Ascending aorta (tissue), 2 donors: ENCODE measurements around the gene UTP15. TPM values are rescaled to one million over a fixed set of nuclear protein-coding genes. Genes with fewer than 3 reads are reported as not detected.
A peak's percentile ranks its signal among the peaks of the same experiment; 100 is the strongest.

Experiments used
- DNase-seq, 2 donors: peaks; one replicate each; pipeline ENCODE4 v3.0.0-alpha.2; 2019; ENCODE audit warnings: low spot score in 2 of 2
- H3K27ac ChIP-seq, 2 donors: fragments of 200-600 bp; sonication (generic); one replicate each; pipeline ENCODE4 v1.5.1; 2016 to 2017; ENCODE audit warnings: mild to moderate bottlenecking in 1 of 2
- H3K27me3 ChIP-seq: fragments of 200-600 bp; sonication (generic); one replicate; pipeline ENCODE4 v1.5.1; 2017
- H3K36me3 ChIP-seq, 2 donors: fragments of 200-600 bp; sonication (generic); one replicate each; pipeline ENCODE4 v1.5.1; 2016
- H3K4me1 ChIP-seq, 2 donors: fragments of 200-600 bp; sonication (generic); one replicate each; pipeline ENCODE4 v1.5.1; 2016 to 2017; ENCODE audit warnings: mild to moderate bottlenecking in 1 of 2
- H3K4me3 ChIP-seq, 2 donors: fragments of 200-600 bp; sonication (generic); one replicate each; pipeline ENCODE4 v1.5.1; 2016 to 2017; ENCODE audit warnings: mild to moderate bottlenecking in 1 of 2
- H3K9me3 ChIP-seq, 2 donors: fragments of 200-600 bp; sonication (generic); one replicate each; pipeline ENCODE4 v1.5.1; 2016
- intact Hi-C: fragments of 100-400 bp; cut with DNase I; formaldehyde crosslinking; loops from one replicate; pipeline ENCODE4 v1.15.1; 2023
- total RNA-seq: library from RNA; depleted of rRNA; stranded (reverse); fragments of >200 nt; gene quantifications from one replicate; pipeline ENCODE4 v1.1.0, GENCODE V29; 2016
- TF ChIP-seq, protein P1 (sequence below), 3 experiments: fragments of 200-600 bp in 2 of 3; fragments of 450-650 bp in 1 of 3; sonication (generic) in 2 of 3; IDR thresholded peaks; one replicate each; pipeline ENCODE4 v1.5.1; 2016 to 2019; ENCODE audit warnings: antibody characterized with exemption in 3 of 3, mild to moderate bottlenecking in 1 of 3, moderate library complexity in 1 of 3

Gene UTP15, protein sequence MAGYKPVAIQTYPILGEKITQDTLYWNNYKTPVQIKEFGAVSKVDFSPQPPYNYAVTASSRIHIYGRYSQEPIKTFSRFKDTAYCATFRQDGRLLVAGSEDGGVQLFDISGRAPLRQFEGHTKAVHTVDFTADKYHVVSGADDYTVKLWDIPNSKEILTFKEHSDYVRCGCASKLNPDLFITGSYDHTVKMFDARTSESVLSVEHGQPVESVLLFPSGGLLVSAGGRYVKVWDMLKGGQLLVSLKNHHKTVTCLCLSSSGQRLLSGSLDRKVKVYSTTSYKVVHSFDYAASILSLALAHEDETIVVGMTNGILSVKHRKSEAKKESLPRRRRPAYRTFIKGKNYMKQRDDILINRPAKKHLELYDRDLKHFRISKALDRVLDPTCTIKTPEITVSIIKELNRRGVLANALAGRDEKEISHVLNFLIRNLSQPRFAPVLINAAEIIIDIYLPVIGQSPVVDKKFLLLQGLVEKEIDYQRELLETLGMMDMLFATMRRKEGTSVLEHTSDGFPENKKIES
- total RNA-seq = 4.9 TPM

DNA sequence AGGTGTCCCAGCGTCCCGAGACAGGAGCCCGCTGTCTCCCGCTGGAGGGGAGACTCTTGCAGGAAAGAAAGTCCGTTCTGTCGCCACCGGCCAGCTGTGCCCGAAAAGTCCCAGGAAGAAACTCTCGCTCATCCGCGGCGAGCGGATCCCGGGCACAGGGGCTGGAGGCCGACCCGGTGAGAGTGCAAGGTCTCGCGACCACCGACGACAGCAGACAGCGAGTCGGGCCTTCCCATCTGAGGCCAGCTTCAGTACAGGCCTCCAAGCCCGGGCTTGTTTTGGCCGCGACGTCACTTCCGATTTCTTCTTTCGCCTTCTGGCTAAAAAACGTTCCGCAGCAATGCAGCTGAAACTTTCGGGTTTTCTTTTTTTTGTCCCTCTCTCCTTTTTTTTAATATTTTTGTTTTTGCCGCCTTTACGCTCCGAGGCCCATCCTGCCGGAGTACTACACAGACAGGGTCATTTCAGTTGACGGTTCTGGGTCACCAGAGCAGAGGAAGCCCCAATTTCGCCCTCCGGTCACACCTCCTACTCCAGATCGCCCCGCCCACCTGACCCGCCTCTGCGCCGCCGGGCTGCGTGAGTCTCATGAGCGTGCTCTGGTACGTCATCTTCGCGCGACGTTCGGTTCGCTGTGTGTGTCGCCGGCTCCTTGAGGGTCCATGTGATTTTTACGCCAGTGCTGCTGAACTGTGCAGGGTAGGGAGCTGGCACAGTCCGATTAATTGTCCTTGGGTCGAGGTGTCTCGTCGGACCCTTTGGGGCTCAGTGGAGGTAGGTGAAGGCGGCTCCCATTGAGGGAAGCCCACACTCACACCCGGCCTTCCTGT lies at the start of gene UTP15, which contains the start of gene ANKRA2:
TSS of gene UTP15 (plus strand) at position 605 of the 830 bp plus-strand sequence. CDS start 1,602 bp downstream, outside the sequence.
TSS of gene ANKRA2 (minus strand) at position 501 of the 830 bp plus-strand sequence. CDS start 2,758 bp downstream, outside the sequence.
- H3K27ac ChIP-seq = peak within 1 kb of the TSS; percentile 90 to 94
- no peaks in the 10 kb centered on the region for H3K27me3 ChIP-seq
- H3K36me3 ChIP-seq = peaks cover 8 to 30% of the 10 kb centered on the region in 2 donors
- peaks cover 0 to 19% of the 10 kb centered on the region in 2 donors for H3K4me1 ChIP-seq
- intact Hi-C loops = loop anchor here (1.0 to 2.0 kb wide), 3 partner anchors 27 to 67 kb away; partner anchors contain the start of gene BTF3
- H3K4me3 ChIP-seq = peak within 1 kb of the TSS; percentile 76 to 86
- H3K9me3 ChIP-seq = no peaks in the 10 kb centered on the region
- TF ChIP-seq, protein P1, sequence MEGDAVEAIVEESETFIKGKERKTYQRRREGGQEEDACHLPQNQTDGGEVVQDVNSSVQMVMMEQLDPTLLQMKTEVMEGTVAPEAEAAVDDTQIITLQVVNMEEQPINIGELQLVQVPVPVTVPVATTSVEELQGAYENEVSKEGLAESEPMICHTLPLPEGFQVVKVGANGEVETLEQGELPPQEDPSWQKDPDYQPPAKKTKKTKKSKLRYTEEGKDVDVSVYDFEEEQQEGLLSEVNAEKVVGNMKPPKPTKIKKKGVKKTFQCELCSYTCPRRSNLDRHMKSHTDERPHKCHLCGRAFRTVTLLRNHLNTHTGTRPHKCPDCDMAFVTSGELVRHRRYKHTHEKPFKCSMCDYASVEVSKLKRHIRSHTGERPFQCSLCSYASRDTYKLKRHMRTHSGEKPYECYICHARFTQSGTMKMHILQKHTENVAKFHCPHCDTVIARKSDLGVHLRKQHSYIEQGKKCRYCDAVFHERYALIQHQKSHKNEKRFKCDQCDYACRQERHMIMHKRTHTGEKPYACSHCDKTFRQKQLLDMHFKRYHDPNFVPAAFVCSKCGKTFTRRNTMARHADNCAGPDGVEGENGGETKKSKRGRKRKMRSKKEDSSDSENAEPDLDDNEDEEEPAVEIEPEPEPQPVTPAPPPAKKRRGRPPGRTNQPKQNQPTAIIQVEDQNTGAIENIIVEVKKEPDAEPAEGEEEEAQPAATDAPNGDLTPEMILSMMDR (IDR thresholded peaks at IDR 0.05) = no peak
- peak; percentile 94 to 99 for DNase-seq

DNA sequence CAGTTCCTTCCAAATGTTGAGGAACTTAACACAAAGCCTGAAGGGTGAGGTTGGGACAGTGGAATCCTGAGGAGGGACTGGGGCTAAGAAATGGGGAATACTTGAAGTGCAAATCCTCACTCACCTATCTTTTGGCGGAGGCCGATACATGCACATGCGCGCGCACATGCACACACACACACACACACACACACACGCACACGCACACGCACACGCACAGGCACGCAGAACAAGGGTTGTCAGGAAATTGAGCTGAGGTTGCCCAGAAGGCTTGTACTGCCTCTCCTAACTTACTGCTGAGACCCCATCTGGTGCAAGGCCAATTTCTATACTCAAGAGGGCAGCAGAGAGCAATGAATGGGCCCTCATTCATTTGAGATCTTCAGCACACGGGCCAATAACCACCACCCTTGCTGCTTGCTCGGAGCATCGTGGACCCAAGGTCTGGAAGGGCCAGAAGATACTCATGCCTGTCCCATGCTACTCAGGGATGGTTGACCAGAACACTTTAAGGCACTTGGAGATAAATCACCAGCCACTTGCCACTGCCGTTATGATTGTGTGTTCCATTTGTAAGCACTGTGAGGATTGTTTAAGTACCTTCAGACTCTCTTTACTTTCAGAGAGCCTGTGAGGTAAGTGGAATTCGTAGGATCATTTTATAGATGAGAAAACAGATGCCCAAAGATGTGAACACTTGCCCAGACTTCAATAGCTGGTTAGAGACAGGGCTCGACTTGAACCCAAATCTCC lies 45.8 kb upstream of the UTP15 start:
- no peaks in the 10 kb centered on the region for H3K36me3 ChIP-seq
- TF ChIP-seq, protein P1 (IDR thresholded peaks at IDR 0.05) = peak; percentile 67 to 72 (median 67)
- no peak overlapping the region for H3K27ac ChIP-seq
- H3K4me1 ChIP-seq = peaks cover 0 to 3% of the 10 kb centered on the region in 2 donors
- H3K27me3 ChIP-seq = no peaks in the 10 kb centered on the region
- H3K9me3 ChIP-seq = no peaks in the 10 kb centered on the region
- DNase-seq = peak in 1 of 2 donors; percentile 85
- no peak overlapping the region for H3K4me3 ChIP-seq
- intact Hi-C loops = loop anchor here (1.0 to 2.0 kb wide), 2 partner anchors 17 to 45 kb away; partner anchors contain the start of genes ANKRA2 and UTP15

DNA sequence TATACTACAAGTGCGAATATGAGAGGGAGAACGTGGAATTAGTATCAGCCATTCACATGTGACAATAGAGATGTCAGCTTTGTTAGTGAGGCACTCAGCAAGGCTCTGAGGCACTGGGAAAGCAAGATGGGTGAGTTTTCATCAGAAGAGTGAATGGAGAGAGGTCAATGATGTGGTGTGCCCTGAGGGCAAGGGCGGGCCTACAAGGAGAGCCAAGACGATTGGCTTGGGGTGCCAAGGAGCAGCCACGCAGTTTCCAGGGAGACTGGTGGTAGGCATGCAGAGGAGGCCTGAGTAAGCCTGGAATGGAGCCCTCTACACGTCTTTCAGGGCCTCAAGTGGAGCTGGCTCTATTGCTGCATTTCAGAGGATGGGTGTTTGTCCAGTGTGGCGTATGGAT lies 42.6 kb upstream of the UTP15 start:
- Histone ChIP-seq H3K4me3 (no peak overlapping the region), H3K27me3 (no peaks in the 10 kb centered on the region), H3K27ac (no peak overlapping the region), H3K36me3 (no peaks in the 10 kb centered on the region), H3K9me3 (no peaks in the 10 kb centered on the region), H3K4me1 (peaks cover 0 to 11% of the 10 kb centered on the region in 2 donors)
- no peak for DNase-seq
- TF ChIP-seq, protein P1 (IDR thresholded peaks at IDR 0.05) = no peak
- intact Hi-C loops = no loop called here

DNA sequence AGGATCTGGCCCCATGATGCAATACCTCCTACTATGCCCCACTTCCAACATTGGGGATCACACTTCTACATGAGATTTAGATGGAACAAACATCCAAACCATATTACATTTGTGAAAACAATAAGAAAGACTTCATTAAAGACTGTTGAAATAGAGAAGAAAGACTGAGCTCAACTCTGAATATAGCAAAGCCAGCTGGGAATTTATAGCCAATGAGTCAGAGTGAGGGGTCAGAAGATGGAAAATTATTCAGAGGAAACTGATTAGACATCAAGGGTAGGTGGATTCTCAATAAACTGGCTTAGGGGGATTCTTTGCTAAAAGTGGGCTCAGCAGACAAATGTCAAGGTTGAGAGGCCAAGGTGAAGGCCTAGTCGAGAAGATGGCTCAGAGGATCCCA lies 41.7 kb upstream of the UTP15 start:
- no peak overlapping the region for H3K4me3 ChIP-seq
- intact Hi-C loops = no loop called here
- peaks cover 0 to 11% of the 10 kb centered on the region in 2 donors for H3K4me1 ChIP-seq
- no peaks in the 10 kb centered on the region for H3K27me3 ChIP-seq
- H3K9me3 ChIP-seq = no peaks in the 10 kb centered on the region
- no peak overlapping the region for H3K27ac ChIP-seq
- TF ChIP-seq, protein P1 (IDR thresholded peaks at IDR 0.05) = no peak
- no peak for DNase-seq
- no peaks in the 10 kb centered on the region for H3K36me3 ChIP-seq
